GM18502 (cell line): ENCODE results near the gene ZNF831.

Source experiments
- ATAC-seq: cut with Tn5 transposase; IDR thresholded peaks from one replicate; pipeline ENCODE4 v1.9.1; 2021; ENCODE audit warnings: mild to moderate bottlenecking; ENCODE audit not compliant: unreplicated experiment, poor library complexity

The ZNF831 gene

GRCh38 chr20:59154317-59155013, 9.2 kb upstream of the ZNF831 start:
- ATAC-seq, result no peak

- no peak for ATAC-seq
These were observed 6.6 kb upstream of the ZNF831 start for GRCh38 chr20:59157064-59157463.

- ATAC-seq, result no peak
These were observed 6.1 kb upstream of the ZNF831 start for GRCh38 chr20:59157531-59157930.

- no peak for ATAC-seq
These were observed 5.6 kb upstream of the ZNF831 start for GRCh38 chr20:59157961-59158541.

- ATAC-seq, result no peak
These were observed 4.9 kb upstream of the ZNF831 start for GRCh38 chr20:59158673-59159072.

- no peak for ATAC-seq
These were observed 4.5 kb upstream of the ZNF831 start for GRCh38 chr20:59159091-59159490.

GRCh38 chr20:59159493-59160376, 3.9 kb upstream of the ZNF831 start:
- no peak for ATAC-seq

- no peak for ATAC-seq
These were observed 3.1 kb upstream of the ZNF831 start for GRCh38 chr20:59160389-59161115.

- ATAC-seq, result no peak
These were observed 1.9 kb upstream of the ZNF831 start for GRCh38 chr20:59161721-59162120.

- no peak for ATAC-seq
These were observed 1.2 kb downstream of the ZNF831 start for GRCh38 chr20:59164686-59165391.

- no peak for ATAC-seq
These were observed 1.8 kb downstream of the ZNF831 start for GRCh38 chr20:59165396-59165795.

- no peak for ATAC-seq
These were observed 2.5 kb downstream of the ZNF831 start for GRCh38 chr20:59165891-59166709.

- ATAC-seq, result no peak
These were observed 7.1 kb downstream of the ZNF831 start for GRCh38 chr20:59170406-59171349.

GRCh38 chr20:59171986-59172385, 8.4 kb downstream of the ZNF831 start:
- no peak for ATAC-seq

GRCh38 chr20:59173938-59174491, 10.4 kb downstream of the ZNF831 start:
- no peak for ATAC-seq

GRCh38 chr20:59175002-59175401, 11.4 kb downstream of the ZNF831 start:
- ATAC-seq, result no peak

- no peak for ATAC-seq
These were observed 12.2 kb downstream of the ZNF831 start for GRCh38 chr20:59175861-59176260.

- ATAC-seq, result no peak
These were observed 13.2 kb downstream of the ZNF831 start for GRCh38 chr20:59176812-59177211.
